Nephron progenitor cell (in vitro differentiated cells): Measurements from ENCODE around the gene MAML2.

Experiments used
- DNase-seq: peaks from one replicate; pipeline ENCODE4 v3.0.0; 2021
- H3K27ac Mint-ChIP-seq: 2 replicates; pipeline ENCODE4 v1.8.0; 2021; ENCODE audit warnings: mild to moderate bottlenecking, moderate library complexity, mixed read lengths
- H3K27me3 Mint-ChIP-seq: 2 replicates; pipeline ENCODE4 v1.8.0; 2021; ENCODE audit warnings: mild to moderate bottlenecking, low read depth, mixed read lengths; ENCODE audit not compliant: poor library complexity
- H3K36me3 Mint-ChIP-seq: 2 replicates; pipeline ENCODE4 v1.8.0; 2021; ENCODE audit warnings: low read depth, mixed read lengths
- H3K4me1 Mint-ChIP-seq: 2 replicates; pipeline ENCODE4 v1.8.0; 2021; ENCODE audit warnings: mixed read lengths
- H3K4me3 Mint-ChIP-seq: 2 replicates; pipeline ENCODE4 v1.8.0; 2021; ENCODE audit warnings: mild to moderate bottlenecking, moderate library complexity, mixed read lengths
- H3K9me3 Mint-ChIP-seq: 2 replicates; pipeline ENCODE4 v1.8.0; 2021; ENCODE audit warnings: mild to moderate bottlenecking, moderate library complexity, mixed read lengths
- TF ChIP-seq, protein P1 (sequence below): fragments of 200-600 bp; sonication (generic); IDR thresholded peaks from 2 replicates; pipeline ENCODE4 v1.5.0; 2021; ENCODE audit warnings: antibody characterized with exemption

MAML2 gene

DNA sequence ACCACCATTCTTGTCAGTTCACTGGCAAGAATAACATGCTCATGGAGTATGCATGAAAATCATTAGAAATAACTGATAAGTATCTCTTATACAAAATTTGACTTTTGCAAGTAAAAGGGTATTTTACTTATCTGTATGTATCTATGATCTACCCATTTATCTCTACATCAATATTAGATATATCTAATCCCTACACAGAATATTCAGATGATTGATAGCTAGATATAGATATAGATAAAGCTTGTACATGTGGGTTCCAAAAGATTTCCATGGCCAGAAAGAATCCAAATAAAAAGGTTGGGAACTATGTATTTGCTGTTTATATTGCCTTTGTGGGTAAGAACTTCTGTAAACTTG lies 185.5 kb downstream of the MAML2 start:
- Mint-ChIP-seq H3K27ac (peak overlapping the region; percentile 36), H3K4me3 (no peak overlapping the region), H3K4me1 (peaks cover 72% of the 10 kb centered on the region), H3K9me3 (no peaks in the 10 kb centered on the region), H3K27me3 (no peaks in the 10 kb centered on the region), H3K36me3 (peaks cover 6% of the 10 kb centered on the region)
- TF ChIP-seq, protein P1, sequence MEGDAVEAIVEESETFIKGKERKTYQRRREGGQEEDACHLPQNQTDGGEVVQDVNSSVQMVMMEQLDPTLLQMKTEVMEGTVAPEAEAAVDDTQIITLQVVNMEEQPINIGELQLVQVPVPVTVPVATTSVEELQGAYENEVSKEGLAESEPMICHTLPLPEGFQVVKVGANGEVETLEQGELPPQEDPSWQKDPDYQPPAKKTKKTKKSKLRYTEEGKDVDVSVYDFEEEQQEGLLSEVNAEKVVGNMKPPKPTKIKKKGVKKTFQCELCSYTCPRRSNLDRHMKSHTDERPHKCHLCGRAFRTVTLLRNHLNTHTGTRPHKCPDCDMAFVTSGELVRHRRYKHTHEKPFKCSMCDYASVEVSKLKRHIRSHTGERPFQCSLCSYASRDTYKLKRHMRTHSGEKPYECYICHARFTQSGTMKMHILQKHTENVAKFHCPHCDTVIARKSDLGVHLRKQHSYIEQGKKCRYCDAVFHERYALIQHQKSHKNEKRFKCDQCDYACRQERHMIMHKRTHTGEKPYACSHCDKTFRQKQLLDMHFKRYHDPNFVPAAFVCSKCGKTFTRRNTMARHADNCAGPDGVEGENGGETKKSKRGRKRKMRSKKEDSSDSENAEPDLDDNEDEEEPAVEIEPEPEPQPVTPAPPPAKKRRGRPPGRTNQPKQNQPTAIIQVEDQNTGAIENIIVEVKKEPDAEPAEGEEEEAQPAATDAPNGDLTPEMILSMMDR, result no peak
- DNase-seq, result no peak

DNA sequence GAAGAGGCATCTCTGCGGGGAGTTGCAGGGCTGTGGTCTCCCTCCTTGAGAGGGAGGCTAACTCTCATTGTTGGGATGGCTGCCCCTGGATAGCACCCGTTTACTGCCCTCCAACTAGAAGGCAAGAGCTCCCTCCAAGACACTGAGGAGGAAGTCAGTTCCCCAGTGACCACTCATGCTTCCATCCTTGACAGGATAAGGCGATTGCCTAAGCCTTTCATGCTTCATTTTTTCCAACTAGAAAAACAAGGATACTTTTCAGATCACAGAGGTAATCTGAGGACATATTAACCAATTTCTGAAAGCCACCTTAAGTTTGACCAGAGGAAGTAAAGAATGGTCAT lies 186.6 kb downstream of the MAML2 start:
- Mint-ChIP-seq H3K36me3 (peaks cover 6% of the 10 kb centered on the region), H3K27ac (peak overlapping the region; percentile 93), H3K9me3 (no peaks in the 10 kb centered on the region), H3K4me1 (peaks cover 63% of the 10 kb centered on the region), H3K4me3 (no peak overlapping the region), H3K27me3 (no peaks in the 10 kb centered on the region)
- DNase-seq, result no peak
- TF ChIP-seq, protein P1, result no peak

DNA sequence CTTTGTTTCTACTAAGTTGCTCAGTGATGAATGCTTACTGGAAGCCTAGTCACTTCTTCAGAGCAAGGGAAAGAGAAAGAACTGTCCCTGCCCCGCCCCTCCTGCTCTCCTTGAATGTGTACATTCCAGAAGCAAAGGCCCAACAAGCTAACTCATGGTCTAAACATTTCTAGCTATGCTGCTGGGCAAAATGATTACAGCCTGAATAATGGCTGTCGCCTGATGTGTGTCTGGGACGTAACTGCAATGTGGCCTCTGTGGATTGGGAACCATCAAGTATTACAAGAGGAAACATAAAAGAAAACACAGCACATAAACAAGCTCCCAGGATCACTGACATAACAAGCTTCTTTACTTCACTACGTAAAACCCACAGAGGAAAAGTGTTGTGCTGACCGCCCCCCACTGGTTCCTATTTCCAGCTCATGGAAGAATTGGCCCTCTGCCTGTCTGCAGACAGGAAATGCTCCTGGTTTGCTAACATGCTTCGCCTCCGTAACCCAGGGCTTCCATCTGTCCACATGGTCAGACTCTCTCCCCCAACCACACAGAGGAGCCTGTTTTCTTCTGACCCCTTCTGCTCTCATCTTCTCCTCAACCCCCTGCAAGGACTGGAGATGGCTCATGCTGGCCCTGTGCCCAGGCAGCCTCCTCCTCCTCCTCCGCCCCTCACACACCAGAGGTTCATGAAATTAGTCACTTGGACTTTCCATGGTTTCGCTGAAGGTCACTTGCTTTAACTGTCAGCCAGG lies 187.2 kb downstream of the MAML2 start:
- DNase-seq, result no peak

DNA sequence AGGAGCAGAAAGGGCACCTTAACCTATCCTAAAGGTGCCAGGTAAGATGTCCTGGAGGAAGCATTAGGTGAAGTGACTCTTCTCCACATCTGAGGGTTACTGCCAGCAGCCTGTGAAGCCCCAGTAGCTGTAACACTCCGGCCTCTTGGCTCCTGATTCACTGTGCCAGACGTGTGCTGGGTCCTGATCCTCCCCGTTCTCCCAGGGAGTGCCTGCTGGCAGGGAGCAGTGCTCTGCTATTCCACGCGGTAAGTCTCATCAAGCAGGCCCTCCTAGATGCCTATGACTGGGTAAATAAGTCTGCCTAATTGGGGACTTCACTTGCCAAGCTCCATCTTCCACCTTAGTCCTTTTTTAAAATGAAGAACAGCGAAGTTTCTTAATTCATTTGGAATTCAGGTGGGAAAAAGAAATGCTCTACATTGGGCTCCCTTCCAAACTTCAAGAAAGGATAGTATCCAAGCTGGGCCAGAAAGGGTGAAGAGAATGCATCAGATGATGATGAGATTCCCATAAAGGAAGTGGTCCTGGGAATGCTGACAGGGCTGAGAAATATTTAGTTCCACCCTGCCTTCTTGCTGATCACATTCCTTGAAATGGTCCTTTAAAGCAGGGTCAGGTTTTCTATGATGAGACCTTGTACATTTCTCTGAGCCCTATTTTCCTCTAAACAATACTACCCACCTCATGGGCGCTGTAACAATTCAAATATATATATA lies 188.0 kb downstream of the MAML2 start:
- Mint-ChIP-seq H3K27me3 (no peaks in the 10 kb centered on the region), H3K4me1 (peaks cover 49% of the 10 kb centered on the region), H3K27ac (no peak overlapping the region), H3K4me3 (no peak overlapping the region), H3K9me3 (no peaks in the 10 kb centered on the region), H3K36me3 (peaks cover 6% of the 10 kb centered on the region)
- TF ChIP-seq, protein P1, result no peak
- no peak for DNase-seq

More for the DNA sequence above, 187.2 kb downstream of the MAML2 start:
- peaks cover 57% of the 10 kb centered on the region for H3K4me1 Mint-ChIP-seq
- peak overlapping the region; percentile 93 for H3K27ac Mint-ChIP-seq
- H3K27me3 Mint-ChIP-seq, result no peaks in the 10 kb centered on the region
- H3K36me3 Mint-ChIP-seq, result peaks cover 6% of the 10 kb centered on the region
- peak overlapping the region; percentile 31 for H3K4me3 Mint-ChIP-seq
- TF ChIP-seq, protein P1, result no peak
- H3K9me3 Mint-ChIP-seq, result no peaks in the 10 kb centered on the region

DNA sequence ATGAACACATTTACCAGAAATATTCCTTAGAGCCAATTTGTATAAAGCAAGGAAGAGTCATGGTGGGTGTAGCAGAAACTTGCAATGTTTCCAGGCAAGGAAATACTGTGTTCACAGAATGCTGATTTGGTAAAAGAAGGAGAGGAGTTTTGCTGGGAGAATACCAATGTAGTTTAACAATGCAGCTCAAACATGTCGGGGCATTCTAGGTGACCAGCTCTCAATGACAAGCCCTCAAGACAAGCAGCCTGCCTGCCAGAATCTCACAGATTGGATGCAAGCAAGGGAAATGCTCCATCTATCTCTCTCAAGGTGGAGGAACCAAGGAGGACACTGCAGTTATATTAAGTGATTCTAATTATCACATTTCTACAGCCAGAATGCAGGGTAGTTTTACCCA lies 190.4 kb downstream of the MAML2 start:
- DNase-seq, result no peak
- TF ChIP-seq, protein P1, result no peak
- peak overlapping the region; percentile 62 for H3K27ac Mint-ChIP-seq
- no peak overlapping the region for H3K4me3 Mint-ChIP-seq
- no peaks in the 10 kb centered on the region for H3K9me3 Mint-ChIP-seq
- peaks cover 45% of the 10 kb centered on the region for H3K4me1 Mint-ChIP-seq
- no peaks in the 10 kb centered on the region for H3K36me3 Mint-ChIP-seq
- H3K27me3 Mint-ChIP-seq, result no peaks in the 10 kb centered on the region
